H1 (cell line): ENCODE data around the gene PLCB1. TPM values are rescaled to one million over a fixed set of nuclear protein-coding genes. Genes with fewer than 3 reads are reported as not detected.

Experiments
- CTCF ChIA-PET: fragments of 300-600 bp; sonication (Branson Sonifier 250); formaldehyde crosslinking; loops from one replicate; lab custom pipeline; 2021; ENCODE audit not compliant: partially characterized antibody; lab: Charles Lee
- POLR2A ChIA-PET: fragments of 300-600 bp; sonication (Branson Sonifier 250); formaldehyde crosslinking; loops from one replicate; lab custom pipeline; 2021; ENCODE audit warnings: inconsistent platforms; ENCODE audit not compliant: partially characterized antibody; lab: Charles Lee
- DNase-seq, 2 experiments: peaks; one replicate each; pipeline versions ENCODE4 v3.0.0 to v3.0.0-alpha.2; 2010 to 2022; ENCODE audit warnings: low spot score in 2 of 2, low read depth in 1 of 2, mixed read lengths in 1 of 2
- FAIRE-seq: peaks from 2 replicates; lab custom pipeline; 2011; peaks lifted over from hg19 to GRCh38; lab: Jason Lieb, UNC
- H2AFZ ChIP-seq: 2 replicates; pipeline ENCODE4 v1.8.1; 2012; ENCODE audit warnings: low read length, inconsistent platforms
- H2AK5ac ChIP-seq: 2 replicates; pipeline ENCODE4 v1.6.1; 2013; ENCODE audit warnings: low read depth, low read length
- H2BK120ac ChIP-seq: replicated peaks from 2 replicates; pipeline ENCODE3; 2013; ENCODE audit warnings: low read depth, low read length, inconsistent platforms
- H2BK12ac ChIP-seq: 2 replicates; pipeline ENCODE4 v1.6.1; 2013; ENCODE audit warnings: low read depth, low read length
- H2BK15ac ChIP-seq: 2 replicates; pipeline ENCODE4 v1.6.1; 2013; ENCODE audit warnings: low read length
- H2BK20ac ChIP-seq: 2 replicates; pipeline ENCODE4 v1.6.1; 2013; ENCODE audit warnings: low read length
- H2BK5ac ChIP-seq: 2 replicates; pipeline ENCODE4 v1.6.1; 2013; ENCODE audit warnings: low read depth, low read length
- H3K14ac ChIP-seq: 2 replicates; pipeline ENCODE4 v1.6.1; 2013; ENCODE audit warnings: inconsistent platforms; ENCODE audit not compliant: insufficient read length
- H3K18ac ChIP-seq: 2 replicates; pipeline ENCODE4 v1.6.1; 2013; ENCODE audit warnings: low read length; ENCODE audit errors: extremely low read depth
- H3K23ac ChIP-seq: 2 replicates; pipeline ENCODE4 v1.6.1; 2013; ENCODE audit warnings: inconsistent platforms; ENCODE audit not compliant: insufficient read length
- H3K23me2 ChIP-seq: 2 replicates; pipeline ENCODE4 v1.6.1; 2013; ENCODE audit warnings: low read depth, low read length
- H3K27ac ChIP-seq: 2 replicates; pipeline ENCODE4 v1.6.1; 2011; ENCODE audit warnings: low read depth, low read length, inconsistent platforms
- H3K27me3 ChIP-seq, 4 experiments: replicated peaks in 1 of 4; 1 replicate in 1 of 4; 2 replicates in 3 of 4; pipeline versions ENCODE4 v1.6.1 to v1.8.1; 2011 to 2013; ENCODE audit warnings: low read length in 3 of 4, mild to moderate bottlenecking in 3 of 4, inconsistent platforms in 2 of 4, mixed read lengths in 2 of 4, moderate library complexity in 1 of 4; ENCODE audit not compliant: control insufficient read depth in 3 of 4, insufficient read depth in 3 of 4; ENCODE audit errors: extremely low read depth in 1 of 4
- H3K36me3 ChIP-seq, 4 experiments: 2 replicates each; pipeline versions ENCODE4 v1.6.1 to v1.8.1; 2011 to 2013; ENCODE audit warnings: mild to moderate bottlenecking in 4 of 4, low read length in 3 of 4, moderate library complexity in 2 of 4, control low read depth in 1 of 4, inconsistent platforms in 1 of 4; ENCODE audit not compliant: insufficient read depth in 4 of 4, control insufficient read depth in 2 of 4
- H3K4ac ChIP-seq: replicated peaks from 2 replicates; pipeline ENCODE3; 2013; ENCODE audit warnings: low read length, low read depth, mixed read lengths, inconsistent platforms; ENCODE audit not compliant: insufficient read length
- H3K4me1 ChIP-seq, 4 experiments: replicated peaks in 1 of 4; 1 replicate in 1 of 4; 2 replicates in 3 of 4; pipeline versions ENCODE4 v1.6.1 to v1.8.1; 2011 to 2013; ENCODE audit warnings: low read length in 3 of 4, inconsistent platforms in 2 of 4, mixed read lengths in 1 of 4; ENCODE audit not compliant: insufficient read depth in 4 of 4, control insufficient read depth in 3 of 4
- H3K4me2 ChIP-seq, 2 experiments: 2 replicates each; pipeline versions ENCODE4 v1.6.1 to v1.8.1; 2011 to 2013; ENCODE audit warnings: low read depth in 2 of 2, low read length in 2 of 2, control low read depth in 1 of 2, inconsistent platforms in 1 of 2, mild to moderate bottlenecking in 1 of 2; ENCODE audit not compliant: insufficient read depth in 1 of 2
- H3K4me3 ChIP-seq, 4 experiments: fragments of 200-600, 300-600 bp in 1 of 4; sonication (generic), shearing (Covaris generic), sonication (Bioruptor Twin) in 1 of 4; 2 replicates each; pipeline versions ENCODE4 v1.5.1 to v1.8.1; 2011 to 2016; ENCODE audit warnings: low read length in 4 of 4, low read depth in 3 of 4, control low read depth in 2 of 4, inconsistent platforms in 2 of 4, mild to moderate bottlenecking in 2 of 4, mixed read lengths in 1 of 4, moderate library complexity in 1 of 4; ENCODE audit not compliant: insufficient read depth in 2 of 4; ENCODE audit errors: extremely low read depth in 1 of 4
- H3K56ac ChIP-seq: replicated peaks from 2 replicates; pipeline ENCODE3; 2013; ENCODE audit warnings: low read depth, mild to moderate bottlenecking, mixed read lengths, low read length, inconsistent platforms; ENCODE audit not compliant: insufficient read length
- H3K79me1 ChIP-seq: 2 replicates; pipeline ENCODE4 v1.6.1; 2013; ENCODE audit warnings: low read depth, low read length, control low read depth
- H3K79me2 ChIP-seq, 2 experiments: 2 replicates each; pipeline versions ENCODE4 v1.6.1 to v1.8.1; 2012 to 2013; ENCODE audit warnings: low read length in 2 of 2, mild to moderate bottlenecking in 2 of 2, inconsistent platforms in 1 of 2; ENCODE audit not compliant: insufficient read depth in 2 of 2, control insufficient read depth in 1 of 2
- H3K9ac ChIP-seq, 4 experiments: replicated peaks in 1 of 4; 1 replicate in 1 of 4; 2 replicates in 3 of 4; pipeline versions ENCODE4 v1.6.1 to v1.8.1; 2011 to 2013; ENCODE audit warnings: low read depth in 3 of 4, low read length in 3 of 4, control low read depth in 2 of 4, mild to moderate bottlenecking in 2 of 4, moderate library complexity in 2 of 4, inconsistent platforms in 1 of 4; ENCODE audit errors: extremely low read depth in 1 of 4
- H3K9me3 ChIP-seq, 2 experiments: 2 replicates each; pipeline versions ENCODE4 v1.6.1 to v1.8.1; 2012 to 2013; ENCODE audit warnings: mild to moderate bottlenecking in 2 of 2, moderate library complexity in 2 of 2, control low read depth in 1 of 2, inconsistent platforms in 1 of 2, low read depth in 1 of 2, low read length in 1 of 2, mixed read lengths in 1 of 2; ENCODE audit not compliant: insufficient read depth in 2 of 2
- H4K20me1 ChIP-seq, 2 experiments: replicated peaks in 1 of 2; 2 replicates each; pipeline versions ENCODE3 to v1.8.1; 2011 to 2013; ENCODE audit warnings: inconsistent platforms in 2 of 2, low read length in 2 of 2, mild to moderate bottlenecking in 1 of 2; ENCODE audit not compliant: insufficient read depth in 2 of 2, control insufficient read depth in 1 of 2
- H4K5ac ChIP-seq: 2 replicates; pipeline ENCODE4 v1.6.1; 2013; ENCODE audit warnings: low read length, low read depth, mixed read lengths, inconsistent platforms; ENCODE audit not compliant: insufficient read length
- H4K8ac ChIP-seq: 2 replicates; pipeline ENCODE4 v1.8.0; 2013; ENCODE audit warnings: mild to moderate bottlenecking, moderate library complexity, low read length, inconsistent platforms; ENCODE audit not compliant: insufficient read depth; ENCODE audit errors: extremely low read depth
- H4K91ac ChIP-seq: replicated peaks from 2 replicates; pipeline ENCODE3; 2013; ENCODE audit warnings: low read length, mixed read lengths, inconsistent platforms; ENCODE audit not compliant: insufficient read length
- BACH1 ChIP-seq: IDR thresholded peaks from 2 replicates; pipeline ENCODE4 v1.6.1; 2012; ENCODE audit warnings: low read length, improper control_type of control experiment
- CEBPB ChIP-seq: IDR thresholded peaks from 2 replicates; pipeline ENCODE4 v1.6.1; 2012; ENCODE audit warnings: low read depth, low read length
- CHD2 ChIP-seq: IDR thresholded peaks from 2 replicates; pipeline ENCODE4 v1.6.1; 2012; ENCODE audit warnings: low read length, improper control_type of control experiment
- EP300 ChIP-seq, 2 experiments: IDR thresholded peaks; 1 replicate in 1 of 2; 2 replicates in 1 of 2; pipeline ENCODE4 v1.6.1; 2011 to 2012; ENCODE audit warnings: low read depth in 2 of 2, low read length in 2 of 2, mild to moderate bottlenecking in 2 of 2, borderline replicate concordance in 1 of 2, inconsistent platforms in 1 of 2, moderate library complexity in 1 of 2
- EZH2 ChIP-seq: fragments of 200-600 bp; sonication (generic); IDR thresholded peaks from 2 replicates; pipeline ENCODE4 v1.7.1; 2012; ENCODE audit warnings: low read depth, mild to moderate bottlenecking, moderate library complexity, low read length, inconsistent platforms; ENCODE audit not compliant: severe bottlenecking
- HDAC6 ChIP-seq: IDR thresholded peaks from one replicate; pipeline ENCODE4 v1.7.1; 2012; ENCODE audit warnings: low read depth, mild to moderate bottlenecking, inconsistent platforms, low read length, moderate library complexity
- JUND ChIP-seq: IDR thresholded peaks from 2 replicates; pipeline ENCODE4 v1.6.1; 2011; ENCODE audit warnings: mild to moderate bottlenecking, improper control_type of control experiment, low read length
- KDM5A ChIP-seq: fragments of 200-600 bp; IDR thresholded peaks from 2 replicates; pipeline ENCODE4 v1.7.1; 2012; ENCODE audit warnings: mild to moderate bottlenecking, low read length, inconsistent platforms, mixed read lengths
- POU5F1 ChIP-seq: IDR thresholded peaks from 2 replicates; pipeline ENCODE4 v1.6.1; 2011; ENCODE audit warnings: low read depth, mild to moderate bottlenecking, low read length, moderate library complexity
- SAP30 ChIP-seq: fragments of 300-600 bp; sonication (generic); IDR thresholded peaks from 2 replicates; pipeline ENCODE4 v1.7.1; 2012; ENCODE audit warnings: low read length, moderate library complexity, mild to moderate bottlenecking, inconsistent platforms; ENCODE audit not compliant: insufficient read depth, insufficient replicate concordance
- SIX5 ChIP-seq: IDR thresholded peaks from 2 replicates; pipeline ENCODE4 v1.6.1; 2011; ENCODE audit warnings: mild to moderate bottlenecking, low read depth, low read length
- SP1 ChIP-seq: IDR thresholded peaks from 2 replicates; pipeline ENCODE4 v1.6.1; 2011; ENCODE audit warnings: low read depth, low read length
- SP4 ChIP-seq: IDR thresholded peaks from 2 replicates; pipeline ENCODE4 v1.6.1; 2012; ENCODE audit warnings: low read length, inconsistent platforms
- SRF ChIP-seq: IDR thresholded peaks from 2 replicates; pipeline ENCODE4 v1.6.1; 2011; ENCODE audit warnings: mild to moderate bottlenecking, low read depth, low read length, moderate library complexity
- TEAD4 ChIP-seq: IDR thresholded peaks from 2 replicates; pipeline ENCODE4 v1.6.1; 2012; ENCODE audit warnings: low read depth, low read length, inconsistent platforms, mixed read lengths
- WGBS, 2 experiments: shearing (Covaris generic) in 1 of 2; methylation state at CpG; one replicate each; pipeline versions ENCODE4 v1.1.6 to v1.1.7; 2013 to 2015; ENCODE audit warnings: low lambda C conversion rate in 2 of 2, mixed read lengths in 2 of 2, inconsistent platforms in 1 of 2, low coverage in 1 of 2, missing lambda C conversion rate in 1 of 2; ENCODE audit not compliant: insufficient replicate concordance in 2 of 2, insufficient coverage in 1 of 2, insufficient read length in 1 of 2; ENCODE audit errors: extremely low coverage in 1 of 2, missing lambda C conversion rate in 1 of 2; 5-methylcytosine and 5-hydroxymethylcytosine counted together
- polyA plus RNA-seq, 7 experiments: library from polyadenylated mRNA; depleted of rRNA in 3 of 7; stranded (reverse) in 5 of 7; unstranded in 2 of 7; fragments of >200 nt in 5 of 7; fragments of 200-250 nt in 2 of 7; gene quantifications; 1 replicate in 5 of 7; 2 replicates in 1 of 7; 4 replicates in 1 of 7; pipeline versions ENCODE4 v1.2.1 to v1.2.3, GENCODE V29; 2011 to 2013; ENCODE audit warnings: missing spikeins in 2 of 7, mixed read lengths in 2 of 7
- total RNA-seq: library from RNA; stranded (reverse); fragmentation: NEBNext Ultra II Directional; extraction: Animal tissue kit (Norgen Biotek cat#: 25700); gene quantifications from 2 replicates; pipeline ENCODE4 v1.2.1, GENCODE V29; 2021
- TF ChIP-seq, protein P1 (sequence below): IDR thresholded peaks from 2 replicates; pipeline ENCODE4 v1.6.1; 2012; ENCODE audit warnings: inconsistent platforms

PLCB1 gene
- total and polyA plus RNA-seq, 2 of the 8 experiments (the other 6 are each of a cell fraction or from before 2014, with no cell fraction given): 2.6 to 9.1 TPM

DNA sequence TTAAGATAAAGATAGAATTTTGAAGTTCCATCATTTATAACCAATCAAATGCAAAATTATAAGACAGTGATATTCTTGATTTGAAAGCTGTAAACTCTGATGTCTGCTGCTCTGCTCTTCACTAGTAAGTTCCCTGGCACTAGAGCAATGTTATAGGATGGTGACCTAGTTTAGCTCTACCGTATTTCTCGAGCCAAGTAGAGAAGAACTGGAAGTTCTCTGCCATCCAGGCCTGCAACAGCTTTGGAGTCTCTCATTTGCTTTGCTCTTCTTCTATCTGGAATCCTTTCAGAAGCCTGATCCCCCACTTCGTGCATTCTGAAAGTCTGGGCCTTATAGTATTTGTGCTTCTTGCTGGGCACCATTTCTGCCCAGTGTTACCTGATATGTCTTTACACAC lies 100.3 kb downstream of the PLCB1 start:
- no peaks in the 10 kb centered on the region for H3K4me1 ChIP-seq
- no peak overlapping the region for H3K23ac ChIP-seq
- H3K27me3 ChIP-seq: no peaks in the 10 kb centered on the region
- no peak overlapping the region for H4K5ac ChIP-seq
- no peak overlapping the region for H2BK20ac ChIP-seq
- FAIRE-seq (no peak), DNase-seq (no peak)
- no peak overlapping the region for H3K4me3 ChIP-seq
- no peak overlapping the region for H2AFZ ChIP-seq
- H2AK5ac ChIP-seq: no peak overlapping the region
- H3K9ac ChIP-seq: no peak overlapping the region
- no peaks in the 10 kb centered on the region for H3K79me1 ChIP-seq
- no peak overlapping the region for H4K8ac ChIP-seq
- no peaks in the 10 kb centered on the region for H3K79me2 ChIP-seq
- no peak overlapping the region for H3K14ac ChIP-seq
- no peaks in the 10 kb centered on the region for H4K20me1 ChIP-seq
- CTCF ChIA-PET: interaction anchor here (0.7 to 1.9 kb wide), 6 partner anchors 14 to 304 kb away, joined by 3 to 7 read pairs (median 4); no protein-coding TSS in a partner anchor
- no peak overlapping the region for H3K4me2 ChIP-seq
- 89% methylated on average over 3 of the region's 3 CpGs; no CpG with 5 or more reads in 1 of the 2 experiments for WGBS, 2 experiments
- no peak overlapping the region for H2BK15ac ChIP-seq
- H3K27ac ChIP-seq: no peak overlapping the region
- H2BK12ac ChIP-seq: no peak overlapping the region
- no peaks in the 10 kb centered on the region for H3K36me3 ChIP-seq
- no peaks in the 10 kb centered on the region; the same call in 1 of the 2 replicates for H3K23me2 ChIP-seq
- H3K9me3 ChIP-seq: no peaks in the 10 kb centered on the region
- H2BK120ac ChIP-seq: no peak overlapping the region
- H2BK5ac ChIP-seq: no peak overlapping the region
- H3K4ac ChIP-seq: no peak overlapping the region
- no peak overlapping the region for H4K91ac ChIP-seq
- H3K56ac ChIP-seq: no peak overlapping the region
- no peak overlapping the region for H3K18ac ChIP-seq
- POLR2A ChIA-PET: interaction anchor here (1.0 kb wide), 1 partner anchor 117 kb away, joined by 3 read pairs; no protein-coding TSS in a partner anchor
- TF ChIP-seq SIX5 (no peak), TEAD4 (no peak), POU5F1 (no peak), HDAC6 (no peak), BACH1 (no peak), SP4 (no peak), KDM5A (no peak), SRF (no peak), SAP30 (no peak), CHD2 (no peak), CEBPB (no peak), SP1 (no peak), EP300 (IDR thresholded peaks at IDR 0.05; ENCODE audit: borderline replicate concordance in 1 of 2, low read depth in 2 of 2, low read length in 2 of 2) (no peak), JUND (no peak), EZH2 (no peak)
- TF ChIP-seq, protein P1, sequence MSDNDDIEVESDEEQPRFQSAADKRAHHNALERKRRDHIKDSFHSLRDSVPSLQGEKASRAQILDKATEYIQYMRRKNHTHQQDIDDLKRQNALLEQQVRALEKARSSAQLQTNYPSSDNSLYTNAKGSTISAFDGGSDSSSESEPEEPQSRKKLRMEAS: no peak
